HCT116 (cell line): ENCODE data around the gene C2CD2. TPM values are rescaled to one million over a fixed set of nuclear protein-coding genes. Genes with fewer than 3 reads are reported as not detected.

ENCODE experiments used
- ATAC-seq: fragments of 200-7000 bp; cut with Tn5 transposase; 2 replicates; pipeline ENCODE4 v1.9.1; 2020; ENCODE audit warnings: mild to moderate bottlenecking, moderate library complexity
- BruUV-seq: library from RNA; stranded (reverse); fragments of 400-500 nt; replicated peaks from 2 replicates; lab custom pipeline; 2021; lab: Mats Ljungman, UMichigan
- CTCF ChIA-PET: fragments of 300-600 bp; sonication (Branson Sonifier 250); formaldehyde crosslinking; loops from one replicate; lab custom pipeline; 2021; ENCODE audit warnings: antibody characterized with exemption; lab: Charles Lee
- POLR2A ChIA-PET: fragments of 300-600, 350-600 bp; sonication (Branson Sonifier 250); formaldehyde crosslinking; loops from one replicate; lab custom pipeline; 2021; ENCODE audit warnings: antibody characterized with exemption; lab: Charles Lee
- RAD21 ChIA-PET, 2 experiments: fragments of 300-600 bp; sonication (Branson Sonifier 250); formaldehyde crosslinking; loops; one replicate each; lab custom pipeline; 2023; ENCODE audit warnings: low total read pairs in 2 of 2; ENCODE audit not compliant: uncharacterized antibody in 2 of 2, unreplicated experiment in 2 of 2, low non-redundant PET in 1 of 2; lab: Charles Lee
- DNase-seq: peaks from one replicate; pipeline ENCODE4 v3.0.0-alpha.2; 2010; ENCODE audit warnings: low read depth, low spot score
- H2AFZ ChIP-seq: fragments of 200-600 bp; shearing (Covaris generic), sonication (generic); 2 replicates; pipeline ENCODE4 v1.6.1; 2017; ENCODE audit warnings: low read depth, mixed run types, mixed read lengths, antibody characterized with exemption, low read length; ENCODE audit not compliant: poor library complexity, severe bottlenecking
- H3K27ac ChIP-seq: 2 replicates; pipeline ENCODE4 v1.5.1; 2012; ENCODE audit warnings: low read depth, low read length
- H3K27me3 ChIP-seq: fragments of 200-600 bp; sonication (generic); 2 replicates; pipeline ENCODE4 v1.6.1; 2016; ENCODE audit warnings: mixed run types, low read length, mixed read lengths; ENCODE audit not compliant: insufficient read depth
- H3K36me3 ChIP-seq, 2 experiments: fragments of 200-500 bp in 1 of 2; fragments of 200-600 bp in 1 of 2; sonication (Bioruptor generic) in 1 of 2; sonication (generic) in 1 of 2; 2 replicates each; pipeline versions ENCODE4 v1.5.1 to v1.6.1; 2014 to 2016; ENCODE audit warnings: low read length in 2 of 2, inconsistent platforms in 1 of 2, mixed read lengths in 1 of 2, mixed run types in 1 of 2; ENCODE audit not compliant: insufficient read depth in 2 of 2, control insufficient read depth in 1 of 2
- H3K4me1 ChIP-seq, 2 experiments: fragments of 200-600 bp in 1 of 2; sonication (generic) in 1 of 2; 2 replicates each; pipeline versions ENCODE4 v1.5.1 to v1.6.1; 2012 to 2017; ENCODE audit warnings: low read length in 2 of 2, inconsistent platforms in 1 of 2, mild to moderate bottlenecking in 1 of 2, mixed read lengths in 1 of 2, mixed run types in 1 of 2, moderate library complexity in 1 of 2; ENCODE audit not compliant: insufficient read depth in 2 of 2, control insufficient read depth in 1 of 2
- H3K4me2 ChIP-seq: fragments of 200-600 bp; sonication (generic); 2 replicates; pipeline ENCODE4 v1.6.1; 2017; ENCODE audit warnings: mixed run types, low read length, mixed read lengths
- H3K4me3 ChIP-seq, 2 experiments: fragments of 200-600 bp in 1 of 2; sonication (generic) in 1 of 2; replicated peaks in 1 of 2; 2 replicates each; pipeline ENCODE4 v1.5.1; 2011 to 2016; ENCODE audit warnings: low read length in 2 of 2, control low read depth in 1 of 2, low read depth in 1 of 2, mild to moderate bottlenecking in 1 of 2, mixed read lengths in 1 of 2, mixed run types in 1 of 2
- H3K79me2 ChIP-seq: fragments of 200-600 bp; sonication (generic); 2 replicates; pipeline ENCODE4 v1.6.1; 2017; ENCODE audit warnings: mild to moderate bottlenecking, mixed run types, low read length, moderate library complexity, mixed read lengths; ENCODE audit not compliant: insufficient read depth
- H3K9ac ChIP-seq: fragments of 200-600 bp; sonication (generic); 2 replicates; pipeline ENCODE4 v1.6.1; 2016; ENCODE audit warnings: low read length, mixed read lengths
- H3K9me2 ChIP-seq: fragments of 200-600 bp; sonication (generic), shearing (Covaris generic); 2 replicates; pipeline ENCODE4 v1.6.1; 2017; ENCODE audit warnings: mixed run types, mild to moderate bottlenecking, moderate library complexity; ENCODE audit not compliant: insufficient read depth
- H3K9me3 ChIP-seq, 2 experiments: fragments of 200-500 bp in 1 of 2; fragments of 200-600 bp in 1 of 2; sonication (Bioruptor generic) in 1 of 2; sonication (generic) in 1 of 2; 2 replicates each; pipeline ENCODE4 v1.6.1; 2014 to 2017; ENCODE audit warnings: low read length in 2 of 2, mixed read lengths in 2 of 2, inconsistent platforms in 1 of 2, low read depth in 1 of 2, mild to moderate bottlenecking in 1 of 2, mixed run types in 1 of 2, moderate library complexity in 1 of 2; ENCODE audit not compliant: control insufficient read depth in 1 of 2, insufficient read depth in 1 of 2
- H4K20me1 ChIP-seq: fragments of 200-600 bp; sonication (generic), shearing (Covaris generic); 2 replicates; pipeline ENCODE4 v1.6.1; 2017; ENCODE audit warnings: mixed run types, mild to moderate bottlenecking, moderate library complexity; ENCODE audit not compliant: insufficient read depth
- CBX3 ChIP-seq: IDR thresholded peaks from 2 replicates; pipeline ENCODE4 v1.6.1; 2012; ENCODE audit warnings: low read depth
- CEBPB ChIP-seq: IDR thresholded peaks from 2 replicates; pipeline ENCODE4 v1.6.1; 2012; ENCODE audit warnings: low read depth
- ELF1 ChIP-seq: IDR thresholded peaks from 2 replicates; pipeline ENCODE4 v1.6.1; 2012; ENCODE audit warnings: low read depth, borderline replicate concordance
- EZH2 ChIP-seq: fragments of 200-600 bp; sonication (generic); IDR thresholded peaks from 2 replicates; pipeline ENCODE4 v1.6.1; 2017; ENCODE audit warnings: antibody characterized with exemption, mixed run types
- EZH2phosphoT487 ChIP-seq: fragments of 200-600 bp; IDR thresholded peaks from 2 replicates; pipeline ENCODE4 v1.6.1; 2018; ENCODE audit warnings: antibody characterized with exemption, borderline replicate concordance
- FOSL1 ChIP-seq: IDR thresholded peaks from 2 replicates; pipeline ENCODE4 v1.6.1; 2012; ENCODE audit warnings: low read depth
- POLR2A ChIP-seq: IDR thresholded peaks from 2 replicates; pipeline ENCODE4 v1.7.0; 2011; ENCODE audit warnings: borderline replicate concordance; ENCODE audit not compliant: insufficient read depth, insufficient read length; ENCODE audit errors: extremely low read depth
- POLR2AphosphoS5 ChIP-seq: IDR thresholded peaks from 2 replicates; pipeline ENCODE4 v1.6.1; 2011; ENCODE audit warnings: mild to moderate bottlenecking, low read depth, low read length, moderate library complexity
- SIN3A ChIP-seq: IDR thresholded peaks from 2 replicates; pipeline ENCODE4 v1.6.1; 2012; ENCODE audit warnings: low read depth
- SRF ChIP-seq: IDR thresholded peaks from 2 replicates; pipeline ENCODE4 v1.6.1; 2012; ENCODE audit warnings: low read depth
- TCF7L2 ChIP-seq: IDR thresholded peaks from 2 replicates; pipeline ENCODE4 v1.7.0; 2011; ENCODE audit warnings: borderline replicate concordance, inconsistent platforms; ENCODE audit not compliant: insufficient read depth, insufficient read length; ENCODE audit errors: extremely low read depth
- ZFX ChIP-seq: fragments of 450-650 bp; IDR thresholded peaks from 2 replicates; pipeline ENCODE4 v1.6.1; 2017
- ZNF274 ChIP-seq: fragments of 200-500 bp; sonication (Bioruptor generic); IDR thresholded peaks from 2 replicates; pipeline ENCODE4 v1.6.1; 2014; ENCODE audit warnings: mild to moderate bottlenecking, low read depth, low read length, inconsistent platforms
- intact Hi-C: fragments of 100-400 bp; cut with micrococcal nuclease; formaldehyde crosslinking; loops from 2 replicates; pipeline ENCODE4 v1.10.0; 2022
- total RNA-seq: library from RNA; stranded (reverse); gene quantifications from one replicate; pipeline ENCODE4 v1.2.1, GENCODE V29; 2021; ENCODE audit not compliant: unreplicated experiment
- TF ChIP-seq, protein P1 (sequence below): IDR thresholded peaks from 2 replicates; pipeline ENCODE4 v1.6.1; 2012
- TF ChIP-seq, protein P2 (sequence below): IDR thresholded peaks from 2 replicates; pipeline ENCODE4 v1.6.1; 2012; ENCODE audit warnings: low read depth
- TF ChIP-seq, protein P3 (sequence below): IDR thresholded peaks from 2 replicates; pipeline ENCODE4 v1.6.1; 2011; ENCODE audit warnings: mild to moderate bottlenecking, low read length, moderate library complexity; ENCODE audit not compliant: insufficient replicate concordance; ENCODE audit errors: extremely low read depth

The C2CD2 gene
- total RNA-seq, 1 experiment from 2014 or later = 22.0 TPM

DNA sequence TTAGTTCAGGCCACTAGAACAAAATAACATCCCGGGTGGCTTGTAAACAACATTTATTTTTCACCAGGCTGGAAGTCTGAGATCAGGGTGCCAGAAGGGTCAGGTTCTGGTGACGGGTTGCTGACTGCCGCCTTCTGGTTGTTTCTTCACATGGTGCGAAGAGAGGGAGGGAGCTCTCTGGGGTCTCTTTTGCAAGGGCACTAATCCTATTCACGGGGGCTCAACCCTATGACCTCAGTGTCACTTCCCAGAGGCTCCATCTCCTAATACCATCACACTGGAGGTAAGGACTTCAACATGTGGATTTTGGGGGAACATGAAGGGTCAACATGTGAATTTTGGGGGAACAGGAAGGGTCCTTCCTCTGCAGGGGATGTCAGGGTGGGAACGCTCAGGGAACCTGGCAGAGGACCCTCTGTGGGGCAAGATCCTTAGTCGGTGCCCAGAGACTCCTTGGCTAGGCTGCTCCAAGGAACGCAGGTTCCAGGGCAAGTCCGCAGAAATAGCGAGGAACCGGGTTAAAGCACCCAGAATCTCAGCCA lies 8.7 kb upstream of the C2CD2 start:
- ChIA-PET POLR2A (no interaction called here), RAD21 (no interaction called here), CTCF (no interaction called here)
- Histone ChIP-seq H3K9ac (no peak overlapping the region), H4K20me1 (no peaks in the 10 kb centered on the region), H3K4me3 (no peak overlapping the region), H3K4me2 (no peak overlapping the region), H3K9me3 (no peaks in the 10 kb centered on the region), H3K9me2 (no peaks in the 10 kb centered on the region), H2AFZ (no peak overlapping the region), H3K36me3 (no peaks in the 10 kb centered on the region), H3K79me2 (no peaks in the 10 kb centered on the region), H3K27ac (no peak overlapping the region), H3K27me3 (no peaks in the 10 kb centered on the region), H3K4me1 (peaks cover 11 to 19% of the 10 kb centered on the region in 2 experiments)
- intact Hi-C loops = no loop called here
- TF ChIP-seq POLR2A (no peak), ZNF274 (no peak), FOSL1 (no peak), SRF (no peak), TCF7L2 (no peak), POLR2AphosphoS5 (no peak), SIN3A (no peak), EZH2phosphoT487 (no peak), EZH2 (no peak), CBX3 (no peak), ELF1 (no peak), ZFX (no peak), CEBPB (no peak)
- TF ChIP-seq, protein P1, sequence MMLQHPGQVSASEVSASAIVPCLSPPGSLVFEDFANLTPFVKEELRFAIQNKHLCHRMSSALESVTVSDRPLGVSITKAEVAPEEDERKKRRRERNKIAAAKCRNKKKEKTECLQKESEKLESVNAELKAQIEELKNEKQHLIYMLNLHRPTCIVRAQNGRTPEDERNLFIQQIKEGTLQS = no peak
- TF ChIP-seq, protein P2, sequence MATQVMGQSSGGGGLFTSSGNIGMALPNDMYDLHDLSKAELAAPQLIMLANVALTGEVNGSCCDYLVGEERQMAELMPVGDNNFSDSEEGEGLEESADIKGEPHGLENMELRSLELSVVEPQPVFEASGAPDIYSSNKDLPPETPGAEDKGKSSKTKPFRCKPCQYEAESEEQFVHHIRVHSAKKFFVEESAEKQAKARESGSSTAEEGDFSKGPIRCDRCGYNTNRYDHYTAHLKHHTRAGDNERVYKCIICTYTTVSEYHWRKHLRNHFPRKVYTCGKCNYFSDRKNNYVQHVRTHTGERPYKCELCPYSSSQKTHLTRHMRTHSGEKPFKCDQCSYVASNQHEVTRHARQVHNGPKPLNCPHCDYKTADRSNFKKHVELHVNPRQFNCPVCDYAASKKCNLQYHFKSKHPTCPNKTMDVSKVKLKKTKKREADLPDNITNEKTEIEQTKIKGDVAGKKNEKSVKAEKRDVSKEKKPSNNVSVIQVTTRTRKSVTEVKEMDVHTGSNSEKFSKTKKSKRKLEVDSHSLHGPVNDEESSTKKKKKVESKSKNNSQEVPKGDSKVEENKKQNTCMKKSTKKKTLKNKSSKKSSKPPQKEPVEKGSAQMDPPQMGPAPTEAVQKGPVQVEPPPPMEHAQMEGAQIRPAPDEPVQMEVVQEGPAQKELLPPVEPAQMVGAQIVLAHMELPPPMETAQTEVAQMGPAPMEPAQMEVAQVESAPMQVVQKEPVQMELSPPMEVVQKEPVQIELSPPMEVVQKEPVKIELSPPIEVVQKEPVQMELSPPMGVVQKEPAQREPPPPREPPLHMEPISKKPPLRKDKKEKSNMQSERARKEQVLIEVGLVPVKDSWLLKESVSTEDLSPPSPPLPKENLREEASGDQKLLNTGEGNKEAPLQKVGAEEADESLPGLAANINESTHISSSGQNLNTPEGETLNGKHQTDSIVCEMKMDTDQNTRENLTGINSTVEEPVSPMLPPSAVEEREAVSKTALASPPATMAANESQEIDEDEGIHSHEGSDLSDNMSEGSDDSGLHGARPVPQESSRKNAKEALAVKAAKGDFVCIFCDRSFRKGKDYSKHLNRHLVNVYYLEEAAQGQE = no peak
- TF ChIP-seq, protein P3, sequence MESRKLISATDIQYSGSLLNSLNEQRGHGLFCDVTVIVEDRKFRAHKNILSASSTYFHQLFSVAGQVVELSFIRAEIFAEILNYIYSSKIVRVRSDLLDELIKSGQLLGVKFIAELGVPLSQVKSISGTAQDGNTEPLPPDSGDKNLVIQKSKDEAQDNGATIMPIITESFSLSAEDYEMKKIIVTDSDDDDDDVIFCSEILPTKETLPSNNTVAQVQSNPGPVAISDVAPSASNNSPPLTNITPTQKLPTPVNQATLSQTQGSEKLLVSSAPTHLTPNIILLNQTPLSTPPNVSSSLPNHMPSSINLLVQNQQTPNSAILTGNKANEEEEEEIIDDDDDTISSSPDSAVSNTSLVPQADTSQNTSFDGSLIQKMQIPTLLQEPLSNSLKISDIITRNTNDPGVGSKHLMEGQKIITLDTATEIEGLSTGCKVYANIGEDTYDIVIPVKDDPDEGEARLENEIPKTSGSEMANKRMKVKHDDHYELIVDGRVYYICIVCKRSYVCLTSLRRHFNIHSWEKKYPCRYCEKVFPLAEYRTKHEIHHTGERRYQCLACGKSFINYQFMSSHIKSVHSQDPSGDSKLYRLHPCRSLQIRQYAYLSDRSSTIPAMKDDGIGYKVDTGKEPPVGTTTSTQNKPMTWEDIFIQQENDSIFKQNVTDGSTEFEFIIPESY = no peak
- DNase-seq (no peak), ATAC-seq (no peak)
- no TSS peak for BruUV-seq
